Measurements from ENCODE around the gene RNF169. TPM values are rescaled to one million over a fixed set of nuclear protein-coding genes. Genes with fewer than 3 reads are reported as not detected.

Gene RNF169
- total RNA-seq, 1 donor from 2014 or later: 20.9 TPM

- intact Hi-C loops (cut with DNase I): no loop called here
- TF ChIP-seq POLR2A (IDR thresholded peaks at IDR 0.05) (no peak), POLR2AphosphoS5 (IDR thresholded peaks at IDR 0.05; ENCODE audit: insufficient read depth in 1 of 2, low read depth in 1 of 2) (no peak), CTCF (IDR thresholded peaks at IDR 0.05) (no peak)
- peaks cover 28% of the 10 kb centered on the region for H3K9me3 ChIP-seq
- no peaks in the 10 kb centered on the region for H3K27me3 ChIP-seq
- H3K27ac ChIP-seq: no peak overlapping the region
- DNase-seq (ENCODE audit: extremely low spot score in 2 of 2): no peak
- no peak overlapping the region for H3K4me3 ChIP-seq
- peaks cover 3 to 56% of the 10 kb centered on the region in 2 donors for H3K36me3 ChIP-seq
- H3K4me1 ChIP-seq: no peaks in the 10 kb centered on the region
These were observed 114.8 kb downstream of the RNF169 start for GRCh38 chr11:74863410-74863809.

GRCh38 chr11:74866557-74866956, 117.9 kb downstream of the RNF169 start:
- peaks cover 54% of the 10 kb centered on the region for H3K9me3 ChIP-seq
- TF ChIP-seq CTCF (IDR thresholded peaks at IDR 0.05) (no peak), POLR2AphosphoS5 (IDR thresholded peaks at IDR 0.05; ENCODE audit: insufficient read depth in 1 of 2, low read depth in 1 of 2) (no peak), POLR2A (IDR thresholded peaks at IDR 0.05) (no peak)
- H3K36me3 ChIP-seq: peaks cover 3 to 58% of the 10 kb centered on the region in 2 donors
- no peak for DNase-seq (ENCODE audit: extremely low spot score in 2 of 2)
- no peaks in the 10 kb centered on the region for H3K27me3 ChIP-seq
- intact Hi-C loops (cut with DNase I): no loop called here
- H3K27ac ChIP-seq: no peak overlapping the region
- H3K4me1 ChIP-seq: no peaks in the 10 kb centered on the region
- H3K4me3 ChIP-seq: no peak overlapping the region

- TF ChIP-seq POLR2A (IDR thresholded peaks at IDR 0.05) (no peak), POLR2AphosphoS5 (IDR thresholded peaks at IDR 0.05; ENCODE audit: insufficient read depth in 1 of 2, low read depth in 1 of 2) (no peak), CTCF (IDR thresholded peaks at IDR 0.05) (no peak)
- H3K9me3 ChIP-seq: peaks cover 63% of the 10 kb centered on the region
- peaks cover 0 to 57% of the 10 kb centered on the region in 2 donors for H3K36me3 ChIP-seq
These were observed 121.8 kb downstream of the RNF169 start for GRCh38 chr11:74870485-74870884.

GRCh38 chr11:74871037-74871436, 122.4 kb downstream of the RNF169 start:
- H3K27ac ChIP-seq: no peak overlapping the region
- H3K27me3 ChIP-seq: no peaks in the 10 kb centered on the region
- peaks cover 0 to 63% of the 10 kb centered on the region in 2 donors for H3K36me3 ChIP-seq
- H3K4me1 ChIP-seq: no peaks in the 10 kb centered on the region
- no peak for DNase-seq (ENCODE audit: extremely low spot score in 2 of 2)
- intact Hi-C loops (cut with DNase I): no loop called here
- H3K4me3 ChIP-seq: no peak overlapping the region
- TF ChIP-seq POLR2A (IDR thresholded peaks at IDR 0.05) (no peak), CTCF (IDR thresholded peaks at IDR 0.05) (no peak)
- H3K9me3 ChIP-seq: peaks cover 60% of the 10 kb centered on the region

More at GRCh38 chr11:74870485-74870884, 121.8 kb downstream of the RNF169 start:
- no peak overlapping the region for H3K27ac ChIP-seq
- no peaks in the 10 kb centered on the region for H3K4me1 ChIP-seq
- no peak for DNase-seq (ENCODE audit: extremely low spot score in 2 of 2)
- intact Hi-C loops (cut with DNase I): no loop called here
- no peak overlapping the region for H3K4me3 ChIP-seq
- H3K27me3 ChIP-seq: no peaks in the 10 kb centered on the region

GRCh38 chr11:74877132-74877531, 128.5 kb downstream of the RNF169 start:
- Histone ChIP-seq H3K27me3 (no peaks in the 10 kb centered on the region), H3K4me1 (no peaks in the 10 kb centered on the region), H3K9me3 (peaks cover 6% of the 10 kb centered on the region), H3K4me3 (no peak overlapping the region), H3K36me3 (peaks cover 0 to 41% of the 10 kb centered on the region in 2 donors), H3K27ac (no peak overlapping the region)
- TF ChIP-seq POLR2AphosphoS5 (IDR thresholded peaks at IDR 0.05; ENCODE audit: insufficient read depth in 1 of 2, low read depth in 1 of 2) (no peak), CTCF (IDR thresholded peaks at IDR 0.05) (no peak), POLR2A (IDR thresholded peaks at IDR 0.05) (no peak)
- DNase-seq (ENCODE audit: extremely low spot score in 2 of 2): no peak
- intact Hi-C loops (cut with DNase I): no loop called here

Small RNA genes lying within 50 kb of the gene (microRNA-seq; reads per million reads assigned to microRNA genes)
- not detected for gene MIR4696 (ENCODE audit: borderline number of aligned reads, borderline replicate concordance)

Small RNA genes lying within 50 kb of the gene (small RNA-seq; reads per million reads assigned to genes)
- gene MIR4696 (not detected), gene RN7SL239P (not detected)

Other genes with a start within 250 kb of the RNF169 start
- 13.5 TPM for gene POLD3, start 156.3 kb upstream of the RNF169 start, total RNA-seq
- gene CHRDL2, start 17.4 kb upstream of the RNF169 start, total RNA-seq: 3.7 TPM
- 9.6 TPM for gene XRRA1, start 200.2 kb downstream of the RNF169 start, total RNA-seq
- 26.0 TPM for gene SPCS2, start 200.4 kb downstream of the RNF169 start, total RNA-seq
- 5.6 TPM for gene NEU3, start 240.1 kb downstream of the RNF169 start, total RNA-seq